CD4-positive, alpha-beta T cell treated with Interleukin-4 for 1 hour (primary cell): ENCODE data around the gene KXD1.
"Not testable (repeated sequence)": the region's sequence is repeated elsewhere in the genome, so short reads cannot be mapped to it uniquely, and the experiment has no call there.

Experiments
- DNase-seq, 2 donors: peaks; one replicate each; pipeline ENCODE4 v3.0.0-alpha.2; 2020 to 2022

Gene KXD1

GRCh38 chr19:18537431-18537830, 20.2 kb upstream of the KXD1 start:
- DNase-seq, result no peak

GRCh38 chr19:18538115-18538514, 19.6 kb upstream of the KXD1 start:
- no peak for DNase-seq

- no peak for DNase-seq
These were observed 18.3 kb upstream of the KXD1 start for GRCh38 chr19:18539372-18539771.

- DNase-seq, result not testable (repeated sequence)
These were observed 17.5 kb upstream of the KXD1 start for GRCh38 chr19:18540200-18540599.

GRCh38 chr19:18541258-18541991, 16.2 kb upstream of the KXD1 start:
- DNase-seq, result no peak

- peak in 1 of 2 donors; percentile 18 for DNase-seq
These were observed 15.4 kb upstream of the KXD1 start for GRCh38 chr19:18541992-18542940.

GRCh38 chr19:18542941-18543813, 14.5 kb upstream of the KXD1 start, which contains the start of gene FKBP8:
TSS of gene FKBP8 (minus strand) at chr19:18543573. CDS start at chr19:18541970, 1,603 bp downstream.
- peak; percentile 93 to 94 for DNase-seq

GRCh38 chr19:18543814-18544475, 13.7 kb upstream of the KXD1 start:
- peak; percentile 87 to 91 for DNase-seq

- no peak for DNase-seq
These were observed 6.0 kb upstream of the KXD1 start for GRCh38 chr19:18551631-18552030.

GRCh38 chr19:18558202-18558555, 509 bp downstream of the KXD1 start:
- no peak for DNase-seq

GRCh38 chr19:18558604-18559003, 934 bp downstream of the KXD1 start:
- DNase-seq, result no peak

GRCh38 chr19:18559685-18560084, 2.0 kb downstream of the KXD1 start:
- no peak for DNase-seq

GRCh38 chr19:18562086-18562485, 4.4 kb downstream of the KXD1 start:
- no peak for DNase-seq

- no peak for DNase-seq
These were observed 9.3 kb downstream of the KXD1 start for GRCh38 chr19:18566953-18567352.

GRCh38 chr19:18568367-18568766, 10.7 kb downstream of the KXD1 start:
- DNase-seq, result no peak

GRCh38 chr19:18571564-18572344, 14.1 kb downstream of the KXD1 start, which contains the start of gene UBA52:
TSS of gene UBA52 (plus strand) at chr19:18571857. CDS start at chr19:18573301, 1,444 bp downstream.
- DNase-seq, result peak; percentile 98 to 99

- no peak for DNase-seq
These were observed 17.1 kb downstream of the KXD1 start for GRCh38 chr19:18574691-18575291.

GRCh38 chr19:18576383-18576782, 18.7 kb downstream of the KXD1 start:
- no peak for DNase-seq

- DNase-seq, result no peak
These were observed 19.8 kb downstream of the KXD1 start for GRCh38 chr19:18577365-18577914.

- no peak for DNase-seq
These were observed 22.6 kb downstream of the KXD1 start for GRCh38 chr19:18580311-18580710.

GRCh38 chr19:18586306-18586705, 28.6 kb downstream of the KXD1 start:
- DNase-seq, result no peak
